Body of pancreas (tissue), 4 donors: Measurements from ENCODE around the gene CFAP299. TPM values are rescaled to one million over a fixed set of nuclear protein-coding genes. Genes with fewer than 3 reads are reported as not detected.

Experiments
- ATAC-seq: fragments of 150-250 bp; one replicate; pipeline ENCODE4 v1.9.1; 2016
- DNase-seq, 4 donors: peaks; one replicate each; pipeline ENCODE4 v3.0.0-alpha.2; 2019
- H3K27ac ChIP-seq, 4 donors: fragments of 200-600 bp; sonication (generic); 1 replicate in 3 of 4; 2 replicates in 1 of 4; pipeline versions ENCODE4 v1.5.1 to v1.6.1; 2016 to 2019; ENCODE audit warnings: mild to moderate bottlenecking in 1 of 4, mixed read lengths in 1 of 4, moderate library complexity in 1 of 4
- H3K27me3 ChIP-seq, 2 donors: fragments of 200-600 bp; sonication (generic); one replicate each; pipeline ENCODE4 v1.6.0; 2016; ENCODE audit warnings: mild to moderate bottlenecking in 1 of 2
- H3K36me3 ChIP-seq, 2 donors: fragments of 200-600 bp; sonication (generic); replicated peaks in 1 of 2; 2 replicates each; pipeline ENCODE4 v1.5.1; 2016; ENCODE audit warnings: low read depth in 2 of 2; ENCODE audit not compliant: insufficient read depth in 1 of 2
- H3K4me1 ChIP-seq: fragments of 200-600 bp; sonication (generic); one replicate; pipeline ENCODE4 v1.6.0; 2016
- H3K4me3 ChIP-seq, 2 donors: fragments of 200-600 bp; sonication (generic); 1 replicate in 1 of 2; 2 replicates in 1 of 2; pipeline ENCODE4 v1.5.1; 2016 to 2019
- H3K9me3 ChIP-seq, 3 donors: fragments of 200-600 bp; sonication (generic); 1 replicate in 2 of 3; 2 replicates in 1 of 3; pipeline ENCODE4 v1.5.1; 2016
- POLR2A ChIP-seq, 3 donors: fragments of 450-650 bp; IDR thresholded peaks; one replicate each; pipeline ENCODE4 v1.6.1; 2016; ENCODE audit warnings: antibody characterized with exemption in 3 of 3, mild to moderate bottlenecking in 2 of 3
- WGBS, 2 donors: methylation state at CpG; one replicate each; pipeline ENCODE4 v1.1.5; 2017; 5-methylcytosine and 5-hydroxymethylcytosine counted together
- intact Hi-C: fragments of 100-400 bp; cut with DNase I; formaldehyde crosslinking; loops from one replicate; pipeline ENCODE4 v1.15.1; 2023
- total RNA-seq, 2 donors: library from RNA; depleted of rRNA; stranded (reverse); fragments of >200 nt; gene quantifications; one replicate each; pipeline ENCODE4 v1.1.0, GENCODE V29; 2016
- TF ChIP-seq, protein P1 (sequence below), 7 experiments: fragments of 450-650 bp in 4 of 7; fragments of 200-600 bp in 3 of 7; sonication (generic) in 3 of 7; IDR thresholded peaks; one replicate each; pipeline ENCODE4 v1.5.1; 2016 to 2019; ENCODE audit warnings: antibody characterized with exemption in 7 of 7

CFAP299 gene
- total RNA-seq, 2 donors from 2014 or later, result not detected

GRCh38 chr4:80295826-80296225 is 39.7 kb upstream of the CFAP299 start:
- TF ChIP-seq, protein P1, sequence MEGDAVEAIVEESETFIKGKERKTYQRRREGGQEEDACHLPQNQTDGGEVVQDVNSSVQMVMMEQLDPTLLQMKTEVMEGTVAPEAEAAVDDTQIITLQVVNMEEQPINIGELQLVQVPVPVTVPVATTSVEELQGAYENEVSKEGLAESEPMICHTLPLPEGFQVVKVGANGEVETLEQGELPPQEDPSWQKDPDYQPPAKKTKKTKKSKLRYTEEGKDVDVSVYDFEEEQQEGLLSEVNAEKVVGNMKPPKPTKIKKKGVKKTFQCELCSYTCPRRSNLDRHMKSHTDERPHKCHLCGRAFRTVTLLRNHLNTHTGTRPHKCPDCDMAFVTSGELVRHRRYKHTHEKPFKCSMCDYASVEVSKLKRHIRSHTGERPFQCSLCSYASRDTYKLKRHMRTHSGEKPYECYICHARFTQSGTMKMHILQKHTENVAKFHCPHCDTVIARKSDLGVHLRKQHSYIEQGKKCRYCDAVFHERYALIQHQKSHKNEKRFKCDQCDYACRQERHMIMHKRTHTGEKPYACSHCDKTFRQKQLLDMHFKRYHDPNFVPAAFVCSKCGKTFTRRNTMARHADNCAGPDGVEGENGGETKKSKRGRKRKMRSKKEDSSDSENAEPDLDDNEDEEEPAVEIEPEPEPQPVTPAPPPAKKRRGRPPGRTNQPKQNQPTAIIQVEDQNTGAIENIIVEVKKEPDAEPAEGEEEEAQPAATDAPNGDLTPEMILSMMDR (IDR thresholded peaks at IDR 0.05), result no peak
- no peak for TF ChIP-seq POLR2A (IDR thresholded peaks at IDR 0.05)
- ATAC-seq, result no peak
- Histone ChIP-seq H3K9me3 (no peaks in the 10 kb centered on the region), H3K4me3 (no peak overlapping the region), H3K36me3 (no peaks in the 10 kb centered on the region), H3K4me1 (no peaks in the 10 kb centered on the region), H3K27ac (no peak overlapping the region), H3K27me3 (no peaks in the 10 kb centered on the region)
- DNase-seq, result no peak
- intact Hi-C loops, result no loop called here
- 73 to 79% methylated on average over 5 of the region's 5 CpGs for WGBS, 2 donors

- Histone ChIP-seq H3K27ac (no peak overlapping the region), H3K4me1 (no peaks in the 10 kb centered on the region), H3K9me3 (no peaks in the 10 kb centered on the region), H3K27me3 (no peaks in the 10 kb centered on the region), H3K36me3 (no peaks in the 10 kb centered on the region), H3K4me3 (no peak overlapping the region)
- intact Hi-C loops, result no loop called here
- TF ChIP-seq, protein P1 (IDR thresholded peaks at IDR 0.05), result no peak
- TF ChIP-seq POLR2A (IDR thresholded peaks at IDR 0.05), result no peak
- DNase-seq, result no peak
- WGBS, 2 donors, result 48 to 51% methylated on average over 4 of the region's 4 CpGs
- ATAC-seq, result no peak
These were observed 33.6 kb upstream of the CFAP299 start for GRCh38 chr4:80301884-80302283.

- no peak for DNase-seq
- H3K9me3 ChIP-seq, result no peaks in the 10 kb centered on the region
- 83% methylated on average over 14 to 26 of the region's 26 CpGs for WGBS, 2 donors
- TF ChIP-seq POLR2A (IDR thresholded peaks at IDR 0.05), result no peak
- TF ChIP-seq, protein P1 (IDR thresholded peaks at IDR 0.05), result no peak
- no peak overlapping the region for H3K4me3 ChIP-seq
- H3K27me3 ChIP-seq, result no peaks in the 10 kb centered on the region
- no peaks in the 10 kb centered on the region for H3K4me1 ChIP-seq
- no peak overlapping the region for H3K27ac ChIP-seq
- no peaks in the 10 kb centered on the region for H3K36me3 ChIP-seq
- no peak for ATAC-seq
- intact Hi-C loops, result no loop called here
These were observed 32.8 kb upstream of the CFAP299 start for GRCh38 chr4:80302616-80303223.

DNA sequence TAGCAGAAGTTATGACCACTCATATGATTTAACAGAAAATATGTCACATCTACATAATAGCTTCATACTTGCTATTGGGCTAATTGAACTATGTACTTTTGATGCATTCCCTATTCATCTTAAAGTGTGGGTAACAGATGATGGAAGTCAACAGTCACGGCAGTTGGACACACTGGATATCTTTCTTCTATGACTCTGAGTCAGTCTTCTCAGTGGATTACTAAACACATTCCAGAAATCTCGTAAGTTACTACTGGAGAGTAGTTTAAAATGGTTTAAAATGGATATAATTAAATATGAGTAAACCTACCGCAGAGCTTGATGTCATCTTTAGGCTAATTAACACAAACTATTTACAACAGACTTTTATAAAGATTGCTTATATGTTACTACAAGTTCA is 30.1 kb upstream of the CFAP299 start:
- H3K27ac ChIP-seq, result no peak overlapping the region
- ATAC-seq (no peak), DNase-seq (no peak)
- no peaks in the 10 kb centered on the region for H3K36me3 ChIP-seq
- no peaks in the 10 kb centered on the region for H3K4me1 ChIP-seq
- no peaks in the 10 kb centered on the region for H3K9me3 ChIP-seq
- intact Hi-C loops, result no loop called here
- WGBS, 2 donors, result 55 to 69% methylated on average over 3 of the region's 3 CpGs
- H3K27me3 ChIP-seq, result no peaks in the 10 kb centered on the region
- no peak overlapping the region for H3K4me3 ChIP-seq
- TF ChIP-seq POLR2A (IDR thresholded peaks at IDR 0.05), result no peak
- TF ChIP-seq, protein P1 (IDR thresholded peaks at IDR 0.05), result no peak

- TF ChIP-seq, protein P1 (IDR thresholded peaks at IDR 0.05), result no peak
- no peak for TF ChIP-seq POLR2A (IDR thresholded peaks at IDR 0.05)
- intact Hi-C loops, result no loop called here
- DNase-seq, result no peak
- Histone ChIP-seq H3K9me3 (no peaks in the 10 kb centered on the region), H3K27me3 (no peaks in the 10 kb centered on the region), H3K27ac (no peak overlapping the region), H3K4me1 (no peaks in the 10 kb centered on the region), H3K4me3 (no peak overlapping the region), H3K36me3 (no peaks in the 10 kb centered on the region)
- WGBS, 2 donors, result 60% methylated on average over 2 of the region's 2 CpGs
- ATAC-seq, result no peak
These were observed 29.3 kb upstream of the CFAP299 start for GRCh38 chr4:80306260-80306659.
